HG03135 (cell line): ENCODE results near the gene TRIM37.
"Not testable (repeated sequence)": the region's sequence is repeated elsewhere in the genome, so short reads cannot be mapped to it uniquely, and the experiment has no call there.

Experiments
- ATAC-seq: cut with Tn5 transposase; IDR thresholded peaks from one replicate; pipeline ENCODE4 v1.9.1; 2021; ENCODE audit warnings: mild to moderate bottlenecking, moderate library complexity; ENCODE audit not compliant: unreplicated experiment

TRIM37 gene

DNA sequence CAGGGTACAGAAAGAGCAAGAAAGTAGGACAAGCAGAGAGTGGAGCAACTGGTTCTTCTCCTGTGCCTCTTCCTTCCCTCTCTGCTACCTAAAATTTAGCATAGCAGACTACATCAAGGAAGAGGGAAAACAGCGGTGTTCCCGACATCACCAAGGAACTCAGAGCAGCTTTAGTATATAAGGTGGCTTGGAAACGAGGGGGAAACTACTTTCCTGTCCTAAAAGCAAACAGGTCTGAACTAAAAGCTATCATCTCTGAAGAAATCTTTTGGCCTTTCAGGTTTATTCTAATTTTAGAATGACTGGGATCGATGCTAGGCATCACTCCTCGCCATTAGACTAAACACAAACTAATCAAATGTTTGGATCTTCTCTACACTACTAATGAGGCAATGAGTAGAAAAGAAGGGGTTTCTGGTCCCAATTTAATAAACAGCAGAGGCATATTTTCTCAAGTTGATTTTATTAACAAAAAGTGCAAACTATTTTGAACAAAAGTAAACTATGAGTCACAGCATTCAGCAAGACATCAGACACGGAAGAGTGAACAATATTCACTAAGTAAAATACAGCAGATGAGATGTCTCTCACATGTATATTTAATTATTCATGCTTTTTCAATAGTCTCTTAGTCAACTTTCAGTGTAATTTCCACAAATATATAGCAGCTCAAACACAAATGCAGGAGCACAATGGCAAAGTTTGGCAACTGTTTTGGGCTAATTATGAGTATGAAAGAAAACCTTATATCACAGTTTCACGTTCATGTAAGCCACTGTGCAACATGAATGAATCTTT lies 108.7 kb downstream of the TRIM37 start:
- ATAC-seq = no peak

DNA sequence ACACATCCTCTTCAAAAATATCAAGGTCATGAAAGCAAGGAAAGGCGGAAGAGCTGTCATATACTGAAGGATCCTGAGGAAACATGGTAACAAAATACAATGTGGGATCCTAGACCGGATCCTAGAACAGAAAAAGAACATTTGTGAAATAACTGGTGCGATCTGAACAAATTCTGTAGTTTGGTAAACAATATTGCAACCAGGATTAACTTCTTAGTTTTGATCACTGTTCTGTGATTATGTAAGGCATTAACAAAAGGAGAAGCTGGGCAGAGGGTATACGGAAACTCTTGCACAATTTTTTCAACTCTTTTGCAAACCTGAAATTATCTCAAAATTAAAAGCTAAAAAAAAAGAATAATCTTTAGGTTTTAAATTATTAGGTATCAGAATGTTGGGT lies 109.7 kb downstream of the TRIM37 start:
- ATAC-seq = no peak

DNA sequence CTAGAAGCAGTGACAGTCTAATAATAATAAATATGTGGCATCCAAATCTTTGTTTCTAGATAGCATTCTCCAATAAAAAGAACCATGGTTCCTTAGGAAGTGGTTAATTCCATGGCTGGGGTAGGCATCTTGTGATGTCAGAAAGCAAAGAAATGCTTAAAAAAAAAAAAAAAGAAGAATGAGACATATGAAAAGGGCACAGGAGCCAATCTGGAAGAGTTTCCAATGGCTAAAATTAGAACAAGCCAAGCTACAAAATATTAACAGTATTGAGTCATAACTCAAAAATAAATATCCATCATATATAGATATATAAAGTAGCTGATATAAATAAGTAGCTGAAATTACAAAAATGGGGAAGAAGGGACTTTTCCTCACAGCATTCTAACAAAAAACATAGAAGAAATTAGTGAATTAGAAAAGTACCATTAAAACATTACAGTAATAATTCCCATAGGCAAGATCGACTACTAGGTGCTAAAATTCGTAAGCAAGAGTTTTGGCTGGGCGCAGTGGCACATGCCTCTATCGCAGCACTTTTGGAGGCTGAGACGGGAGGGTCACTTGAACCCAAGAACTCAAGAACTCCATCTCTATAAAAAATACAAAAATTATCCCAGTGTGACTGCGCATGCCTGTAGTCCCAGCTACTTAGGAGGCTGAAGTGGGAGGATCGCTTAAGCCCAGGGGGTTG lies 111.3 kb downstream of the TRIM37 start:
- no peak for ATAC-seq

DNA sequence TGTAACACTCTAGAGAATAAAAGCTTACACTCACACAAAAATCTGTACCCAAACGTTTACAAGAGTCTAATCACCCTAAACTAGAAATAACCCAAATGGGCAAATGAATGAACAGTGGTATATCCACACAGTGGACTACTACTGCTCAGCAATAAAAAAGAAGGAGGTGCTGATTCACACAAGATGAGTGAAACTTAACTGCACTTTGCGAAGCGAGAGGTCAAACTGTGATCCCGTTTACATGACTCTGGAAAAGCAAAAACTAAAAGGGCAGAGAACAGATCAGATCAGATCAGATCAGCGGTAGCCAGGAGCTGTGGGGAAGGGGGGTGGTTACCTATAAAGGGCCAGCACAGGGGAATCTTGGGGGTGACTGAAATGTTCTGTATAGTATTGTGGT lies 113.4 kb downstream of the TRIM37 start:
- ATAC-seq = no peak

DNA sequence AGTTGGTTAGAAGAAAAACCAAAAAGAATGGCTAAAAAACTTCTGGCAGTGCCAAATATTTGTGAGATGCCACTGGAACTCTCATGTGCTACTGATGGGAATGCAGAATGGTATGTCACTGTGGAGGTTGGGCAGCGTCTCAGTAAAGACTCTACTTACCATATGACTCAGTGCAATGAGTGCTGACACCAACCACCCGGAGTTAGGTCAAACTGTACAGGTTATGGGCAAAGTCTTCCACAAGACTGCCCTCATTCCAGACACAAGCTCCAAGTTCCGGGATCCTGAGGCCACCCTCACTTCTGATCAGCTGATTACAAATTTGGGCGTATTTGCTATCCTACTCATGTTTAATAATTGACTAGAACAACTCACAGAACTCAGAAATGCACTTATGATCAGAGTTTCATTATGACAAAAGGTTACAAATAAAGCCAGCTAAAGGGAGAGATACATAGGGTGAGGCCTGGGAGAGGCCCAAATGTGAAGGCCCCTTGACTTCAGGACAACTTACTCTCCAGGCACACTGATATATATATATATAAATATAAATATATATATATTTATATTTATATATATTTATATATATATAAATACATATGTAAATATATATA lies 114.9 kb downstream of the TRIM37 start:
- ATAC-seq = peak; percentile 67

DNA sequence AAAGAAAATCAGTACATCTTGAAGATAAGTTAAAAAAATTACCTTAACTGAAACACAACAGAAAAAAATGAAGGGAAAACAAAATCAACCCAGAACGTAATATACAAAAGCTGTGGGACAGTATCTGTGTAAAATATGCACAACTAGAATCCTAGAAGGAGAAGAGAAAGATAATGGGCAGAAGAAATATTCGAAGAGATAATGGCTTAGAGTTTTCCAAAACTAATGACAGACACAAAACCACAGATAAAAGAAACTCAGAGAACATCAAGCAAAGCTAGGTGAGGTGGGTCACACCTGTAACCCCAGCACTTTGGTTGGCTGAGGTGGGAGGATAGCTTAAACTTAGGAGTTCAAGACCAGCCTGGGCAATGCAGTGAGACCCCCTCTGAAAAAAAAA lies 117.1 kb downstream of the TRIM37 start:
- ATAC-seq = no peak

DNA sequence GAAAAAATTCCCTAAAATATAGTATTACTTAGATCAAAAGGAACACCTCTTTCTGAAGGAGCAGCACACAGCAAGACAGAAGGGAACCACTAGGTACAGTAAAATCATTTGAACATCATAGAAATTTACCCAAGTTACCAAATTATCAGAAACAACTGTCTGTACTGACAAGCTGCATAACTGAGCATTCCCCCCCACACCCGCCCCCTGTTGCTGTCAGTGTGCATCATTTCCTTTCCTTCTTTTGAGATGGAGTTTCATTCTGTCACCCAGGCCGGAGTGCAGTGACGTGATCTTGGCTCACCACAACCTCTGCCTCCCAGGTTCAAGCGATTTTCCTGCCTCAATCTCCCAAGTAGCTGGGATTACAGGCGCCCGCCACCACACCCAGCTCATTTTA lies 120.7 kb downstream of the TRIM37 start:
- no peak for ATAC-seq

DNA sequence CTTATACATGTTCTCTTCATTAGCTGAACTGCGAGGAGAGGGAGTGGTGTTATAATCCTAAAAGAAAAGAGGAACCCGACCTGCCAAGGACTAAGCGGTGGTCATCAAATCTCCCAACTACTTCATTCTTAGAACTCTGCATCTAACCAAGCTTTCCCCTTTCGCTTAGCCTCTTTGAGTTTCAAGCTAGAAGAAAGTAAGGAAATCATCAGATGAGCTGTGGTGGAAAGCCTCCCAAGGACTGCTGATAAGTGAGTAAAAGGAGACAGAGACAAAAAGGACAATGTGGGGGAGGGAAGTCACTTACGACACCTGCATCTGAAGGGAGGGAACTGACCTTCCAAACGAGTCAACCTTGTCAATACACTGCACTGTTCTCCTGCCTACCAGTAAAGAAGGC lies 121.3 kb downstream of the TRIM37 start:
- no peak for ATAC-seq

DNA sequence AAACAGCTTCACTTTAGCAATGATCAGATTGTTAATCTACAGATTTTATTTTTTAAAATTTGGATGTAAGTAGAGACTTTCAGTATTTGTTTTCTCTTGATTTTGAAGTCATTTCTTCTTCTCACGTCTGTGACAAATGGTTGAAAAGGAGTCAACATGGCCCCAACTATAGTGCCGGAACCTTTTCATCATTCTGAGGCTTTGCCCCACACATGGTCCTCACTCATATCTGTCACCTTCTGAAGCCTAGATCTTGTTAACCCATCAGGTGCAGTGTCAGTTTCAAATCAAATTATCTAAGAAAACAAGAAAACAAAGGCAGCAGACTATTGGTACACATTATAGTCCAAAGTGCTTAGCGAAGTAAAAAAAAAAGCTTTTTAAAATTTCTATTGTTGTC lies 124.1 kb downstream of the TRIM37 start:
- no peak for ATAC-seq

DNA sequence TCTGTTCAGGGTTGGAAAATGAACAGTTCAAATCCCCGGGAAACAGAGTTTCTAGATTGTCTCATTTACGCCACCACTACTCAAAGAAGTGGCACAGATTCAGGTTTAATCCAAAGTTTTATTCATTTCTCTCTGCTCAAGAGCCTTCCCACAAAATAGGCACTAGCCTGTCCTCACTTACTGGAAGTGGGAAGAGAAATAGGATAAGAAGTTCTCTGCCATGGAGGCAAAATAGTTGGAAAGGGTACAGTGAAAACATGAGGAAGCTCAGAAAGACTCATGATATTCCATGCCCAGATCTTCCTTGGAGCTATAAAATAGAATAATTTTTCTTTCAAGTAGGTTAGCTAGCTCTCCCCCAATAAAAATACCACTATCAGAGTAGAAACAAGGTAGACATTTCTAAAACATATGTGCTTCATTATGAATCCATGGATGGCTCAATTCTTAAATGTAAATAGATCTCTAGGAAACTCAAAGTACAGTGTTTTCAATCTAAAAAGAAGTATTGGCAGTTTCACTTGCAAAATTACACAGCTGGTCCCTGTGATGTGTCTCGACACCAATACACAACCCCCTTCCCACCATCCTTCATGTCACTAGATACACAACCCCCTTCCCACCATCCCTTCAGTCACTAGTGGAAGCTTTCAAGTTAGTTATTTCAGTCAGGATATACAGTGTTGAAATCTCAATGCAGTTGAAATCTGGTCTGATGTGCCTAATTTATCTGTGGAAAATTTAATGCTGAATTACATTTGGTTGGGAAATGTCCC lies 125.8 kb downstream of the TRIM37 start:
- no peak for ATAC-seq

DNA sequence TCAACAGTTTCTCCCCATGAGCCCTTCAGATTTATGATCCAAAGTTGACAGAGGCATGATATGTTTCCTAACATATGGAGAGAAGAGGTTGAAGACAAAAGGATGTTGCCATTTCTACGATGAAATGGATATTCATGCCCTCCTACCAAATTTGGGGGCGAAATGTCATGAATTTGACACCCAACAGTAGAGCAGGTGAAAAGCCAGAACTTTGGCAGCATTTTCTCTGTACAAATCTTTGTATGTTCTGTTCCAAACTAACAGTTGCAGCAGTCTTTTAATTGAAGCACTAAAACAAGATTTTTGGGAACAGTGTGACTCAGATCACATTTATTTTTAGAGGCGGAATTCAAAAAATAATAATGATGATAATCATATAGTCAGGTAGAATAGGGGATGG lies 130.1 kb downstream of the TRIM37 start:
- no peak for ATAC-seq

DNA sequence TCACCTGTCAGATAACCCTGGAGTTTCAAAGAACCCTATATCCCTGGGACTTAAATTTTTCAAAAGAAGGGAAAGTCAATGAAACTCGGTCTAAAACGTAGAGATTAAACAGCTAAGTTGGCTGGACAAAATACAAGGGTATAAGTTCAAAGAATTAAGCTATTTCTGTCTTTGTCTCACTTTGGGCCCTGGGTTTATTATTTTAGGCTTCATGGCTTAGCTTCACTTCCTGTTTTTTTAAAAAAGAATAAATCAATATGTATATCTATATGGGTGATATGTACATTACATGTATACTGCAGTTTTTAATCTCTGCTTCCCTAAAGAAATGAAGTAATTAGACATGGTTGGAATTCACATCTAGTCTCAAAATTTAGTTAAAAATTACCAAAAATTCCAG lies 132.3 kb downstream of the TRIM37 start:
- no peak for ATAC-seq

DNA sequence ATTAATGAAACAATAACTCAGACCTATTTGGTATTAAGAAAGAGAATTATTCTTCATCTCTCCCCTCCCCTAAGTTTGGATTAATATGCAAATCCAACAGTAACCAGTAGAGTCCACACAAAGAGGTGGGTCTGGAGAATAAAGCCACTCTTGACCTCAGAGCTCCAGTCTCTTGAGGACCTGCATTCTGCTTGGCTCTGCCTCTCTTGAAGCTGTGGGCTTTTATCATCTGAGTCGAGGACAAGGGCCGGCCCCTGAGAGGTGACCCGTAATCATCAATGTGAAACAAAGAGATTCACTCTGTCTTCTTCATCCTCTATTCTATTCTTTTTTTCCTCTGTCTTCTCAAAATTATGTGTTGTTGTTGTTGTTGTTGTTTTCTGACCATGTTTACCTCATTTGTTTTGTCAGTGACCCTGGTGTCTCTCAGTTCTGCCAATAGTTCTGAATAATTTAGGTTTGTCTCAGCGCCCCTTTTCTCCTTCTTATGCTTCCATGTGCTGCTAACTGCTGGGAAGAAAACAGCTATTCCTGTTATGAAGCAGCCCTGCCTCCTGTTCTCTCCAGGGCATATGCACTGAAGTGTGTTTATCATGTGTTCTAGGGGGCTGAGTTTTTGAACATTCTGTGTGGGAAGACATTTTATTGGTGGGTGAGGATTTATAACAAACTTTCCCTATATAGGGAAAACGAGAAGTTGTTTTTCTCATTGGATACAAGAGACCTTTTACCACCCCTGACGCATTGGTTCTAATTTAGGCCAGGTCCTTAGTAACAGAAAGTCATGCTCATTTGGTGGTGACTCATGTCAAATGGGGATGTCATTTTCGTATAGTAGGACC lies 135.8 kb downstream of the TRIM37 start:
- ATAC-seq = no peak

DNA sequence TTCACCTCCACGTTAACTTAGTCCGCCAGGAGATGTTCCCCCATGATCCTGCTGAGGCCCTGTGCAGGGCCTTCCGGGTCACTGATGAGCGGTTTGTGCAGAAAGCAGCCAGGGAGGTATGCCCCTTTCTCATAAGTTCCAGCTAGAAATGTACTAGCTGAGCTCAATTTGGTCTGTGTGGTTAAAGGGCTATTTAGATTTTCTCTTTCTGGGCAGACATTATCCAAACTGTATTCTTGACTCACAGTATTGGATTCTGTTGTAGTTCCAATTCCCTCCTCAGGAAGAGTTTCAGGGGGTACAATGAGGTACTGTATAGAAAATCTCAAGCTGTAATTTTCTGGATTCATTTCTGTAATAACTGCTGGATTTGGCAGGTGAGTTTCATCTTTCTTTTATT lies 137.1 kb downstream of the TRIM37 start:
- ATAC-seq = no peak

DNA sequence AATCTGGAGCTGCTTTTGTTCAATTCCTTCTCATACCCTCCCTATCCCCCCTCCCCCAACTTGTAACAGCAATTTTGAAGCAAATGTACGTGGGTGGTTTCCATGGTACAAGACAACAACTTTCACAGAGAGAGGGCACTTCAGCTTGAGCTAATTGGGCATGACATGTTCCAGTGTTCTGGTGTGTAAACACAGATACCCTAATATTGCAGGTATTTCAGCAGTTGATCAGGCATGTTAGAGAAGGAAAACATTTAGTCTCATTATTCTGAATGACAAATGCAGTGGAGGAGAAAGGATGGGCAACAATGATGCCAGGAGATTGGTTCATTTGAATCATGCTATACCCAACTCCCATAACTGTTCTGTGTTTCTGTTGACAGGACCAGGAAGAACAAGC lies 137.5 kb downstream of the TRIM37 start:
- ATAC-seq = no peak

DNA sequence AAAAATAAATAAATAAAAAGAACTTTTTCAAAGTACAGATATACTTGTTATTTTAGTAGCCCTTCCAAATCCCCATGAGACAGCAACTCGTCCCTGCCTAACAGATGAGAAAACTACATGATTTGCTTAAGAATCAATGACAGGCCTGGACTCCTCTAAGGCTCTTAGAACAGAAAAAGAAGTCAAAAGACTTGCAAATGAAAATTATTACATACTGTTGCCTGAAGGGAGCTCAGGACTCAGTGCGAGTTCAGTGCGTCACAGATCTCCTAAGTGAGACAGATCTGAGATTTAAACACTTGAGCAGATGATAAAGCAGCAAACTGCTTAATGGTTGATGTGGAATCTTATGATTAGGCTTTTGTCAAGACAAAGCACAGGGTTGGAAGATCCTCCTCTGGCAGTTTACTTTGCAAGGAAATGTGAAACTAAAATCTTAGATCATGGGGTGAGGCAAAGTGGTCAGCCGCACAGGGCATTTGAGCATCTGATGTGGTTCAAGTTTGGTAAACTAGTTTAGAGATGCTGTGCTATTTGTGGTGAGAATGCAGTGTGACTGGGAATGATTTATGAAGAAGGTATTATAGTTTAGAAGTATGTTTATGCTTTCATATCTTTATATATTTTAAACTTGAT lies 138.1 kb downstream of the TRIM37 start:
- ATAC-seq = no peak

DNA sequence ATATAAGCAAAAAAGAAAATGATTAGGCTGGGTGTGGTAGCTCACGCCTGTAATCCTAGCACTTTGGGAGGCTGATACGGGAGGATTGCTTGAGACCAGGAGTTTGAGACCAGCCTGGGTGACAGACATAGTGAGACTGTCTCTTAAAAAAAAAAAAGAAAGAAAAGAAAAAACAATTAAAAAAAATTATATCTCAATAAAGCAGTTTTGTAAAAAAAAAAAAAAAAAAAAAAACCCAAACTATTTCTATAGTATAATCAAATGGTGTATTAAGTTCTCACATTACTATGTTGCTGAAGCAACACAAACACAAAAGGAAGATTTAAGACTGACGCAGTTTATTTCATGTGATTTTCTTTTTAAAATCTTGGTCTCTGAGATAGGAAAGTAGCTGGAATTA lies 140.5 kb downstream of the TRIM37 start:
- no peak for ATAC-seq

DNA sequence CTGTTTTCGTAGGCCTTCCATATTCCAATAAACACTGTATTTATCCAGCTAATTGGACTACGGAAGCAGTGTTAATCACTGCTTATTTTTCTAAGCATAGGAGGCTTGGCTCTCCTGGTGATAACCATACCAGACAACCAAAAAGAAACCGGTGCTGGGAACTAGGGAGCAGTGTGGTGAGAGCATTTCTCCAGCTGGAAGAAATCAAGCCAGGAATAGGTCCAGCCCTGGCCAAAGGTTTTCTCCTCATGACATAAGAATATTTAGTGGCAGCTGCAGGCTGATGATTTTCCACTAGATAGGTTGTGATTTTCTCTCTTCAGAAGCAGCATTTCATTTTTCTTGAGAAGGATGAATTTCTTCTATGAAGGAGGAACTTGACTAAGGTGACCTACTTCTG lies 141.5 kb downstream of the TRIM37 start:
- no peak for ATAC-seq

DNA sequence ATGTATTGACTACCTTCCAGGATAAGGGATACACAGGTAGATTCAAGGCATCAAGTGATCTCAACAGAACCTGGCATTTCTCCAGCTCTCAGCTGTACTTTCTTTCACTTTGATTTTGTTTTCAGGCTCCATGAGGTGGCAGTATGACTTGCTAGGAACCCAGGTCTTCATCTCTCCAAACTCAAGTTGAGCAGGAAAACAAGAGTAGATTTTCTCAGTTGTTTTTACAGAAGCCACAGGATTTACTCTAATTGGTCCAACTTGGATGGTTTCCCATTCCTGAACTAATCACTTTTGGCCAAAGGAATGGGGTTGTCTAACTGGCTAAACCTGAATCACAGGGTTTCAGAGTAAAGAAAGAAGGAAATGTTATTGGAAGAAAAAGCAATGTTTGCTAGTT lies 146.6 kb downstream of the TRIM37 start:
- no peak for ATAC-seq

DNA sequence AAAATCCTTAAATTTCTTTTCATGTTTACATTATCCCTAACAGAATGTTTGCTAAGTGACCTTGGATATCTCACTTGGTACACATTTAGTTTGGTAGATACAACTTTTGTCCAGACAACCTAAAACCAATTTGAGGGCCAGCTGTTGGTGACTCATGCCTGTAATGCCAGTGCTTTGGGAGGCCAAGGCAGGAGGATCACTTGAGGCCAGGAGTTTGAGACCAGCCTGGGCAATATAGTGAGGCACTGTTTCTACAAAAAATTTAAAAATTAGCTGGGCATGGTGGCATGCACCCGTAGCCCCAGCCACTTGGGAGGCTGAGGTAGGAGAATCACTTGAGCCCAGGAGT lies 149.0 kb downstream of the TRIM37 start:
- not testable (repeated sequence) for ATAC-seq
